Measurements from ENCODE around the gene TRAF7. TPM values are rescaled to one million over a fixed set of nuclear protein-coding genes. Genes with fewer than 3 reads are reported as not detected.

The TRAF7 gene
- total and polyA plus RNA-seq, 2 donors (not counting 1 experiment from before 2014, with no cell fraction given) = 46.1 to 50.9 TPM

DNA sequence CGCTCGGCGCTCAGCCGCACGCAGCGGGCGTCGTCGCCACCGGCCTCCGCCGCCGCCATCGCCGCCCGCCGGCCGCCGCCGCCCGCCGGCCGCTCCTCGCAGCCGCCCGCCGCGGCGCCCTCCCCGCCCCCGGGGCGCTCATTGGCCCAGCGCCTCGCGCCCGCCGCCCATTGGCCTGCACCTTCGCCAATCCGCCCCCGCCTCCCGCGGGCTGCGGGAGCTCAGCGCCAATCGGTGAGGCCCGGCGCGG, 59.1 kb downstream of the TRAF7 start, which contains the start of gene PGP:
Gene PGP (minus strand): TSS at position 122 of the 250 bp plus-strand sequence. CDS start 63 bp downstream, at position 59.
- H3K79me2 ChIP-seq (ENCODE audit: control insufficient read depth, insufficient read depth, low read length) = peaks cover 6% of the 10 kb centered on the region
- no peak for DNase-seq
- peak within 1 kb of the TSS; percentile 67 to 91 (median 79) for H3K4me3 ChIP-seq (ENCODE audit: control extremely low read depth in 1 of 5, extremely low read depth in 1 of 5, insufficient read depth in 1 of 5, low read depth in 2 of 5, low read length in 4 of 5)
- no peaks in the 10 kb centered on the region for H3K27me3 Mint-ChIP-seq
- H3K4me1 ChIP-seq (ENCODE audit: control insufficient read depth in 2 of 2, insufficient read depth in 2 of 2, low read length in 2 of 2) = peaks cover 10 to 18% of the 10 kb centered on the region in 2 donors
- TF ChIP-seq, protein P1, sequence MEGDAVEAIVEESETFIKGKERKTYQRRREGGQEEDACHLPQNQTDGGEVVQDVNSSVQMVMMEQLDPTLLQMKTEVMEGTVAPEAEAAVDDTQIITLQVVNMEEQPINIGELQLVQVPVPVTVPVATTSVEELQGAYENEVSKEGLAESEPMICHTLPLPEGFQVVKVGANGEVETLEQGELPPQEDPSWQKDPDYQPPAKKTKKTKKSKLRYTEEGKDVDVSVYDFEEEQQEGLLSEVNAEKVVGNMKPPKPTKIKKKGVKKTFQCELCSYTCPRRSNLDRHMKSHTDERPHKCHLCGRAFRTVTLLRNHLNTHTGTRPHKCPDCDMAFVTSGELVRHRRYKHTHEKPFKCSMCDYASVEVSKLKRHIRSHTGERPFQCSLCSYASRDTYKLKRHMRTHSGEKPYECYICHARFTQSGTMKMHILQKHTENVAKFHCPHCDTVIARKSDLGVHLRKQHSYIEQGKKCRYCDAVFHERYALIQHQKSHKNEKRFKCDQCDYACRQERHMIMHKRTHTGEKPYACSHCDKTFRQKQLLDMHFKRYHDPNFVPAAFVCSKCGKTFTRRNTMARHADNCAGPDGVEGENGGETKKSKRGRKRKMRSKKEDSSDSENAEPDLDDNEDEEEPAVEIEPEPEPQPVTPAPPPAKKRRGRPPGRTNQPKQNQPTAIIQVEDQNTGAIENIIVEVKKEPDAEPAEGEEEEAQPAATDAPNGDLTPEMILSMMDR (IDR thresholded peaks at IDR 0.05) = no peak
- TF ChIP-seq EZH2 (IDR thresholded peaks at IDR 0.05; ENCODE audit: borderline replicate concordance, insufficient read depth, low read depth, low read length, poor library complexity, severe bottlenecking) = no peak
- no peaks in the 10 kb centered on the region for H3K9me3 Mint-ChIP-seq (ENCODE audit: insufficient read depth)
- no peaks in the 10 kb centered on the region for H3K9me3 ChIP-seq (ENCODE audit: control extremely low read depth in 1 of 3, control insufficient read depth in 2 of 3, insufficient read depth in 1 of 3, low read length in 2 of 3)
- WGBS (ENCODE audit: insufficient coverage) = under 1% methylated on average over 48 of the region's 48 CpGs
- H3K4me2 ChIP-seq (replicated peaks; ENCODE audit: low read depth, low read length, poor library complexity, severe bottlenecking) = peak within 1 kb of the TSS; percentile 98
- intact Hi-C loops (cut with micrococcal nuclease) = loop anchor here (2.0 kb wide), 2 partner anchors 54 to 60 kb away; partner anchors contain the start of genes RNPS1 and TRAF7
- H3K36me3 ChIP-seq (replicated peaks in 1 of 2; ENCODE audit: control extremely low read depth in 1 of 2, control insufficient read depth in 1 of 2, extremely low read depth in 1 of 2, insufficient read depth in 2 of 2, low read length in 1 of 2) = peaks cover 0 to 8% of the 10 kb centered on the region in 2 experiments
- peak within 1 kb of the TSS; percentile 99 for H2AFZ ChIP-seq (ENCODE audit: insufficient read depth, low read depth, low read length, poor library complexity, severe bottlenecking)
- H4K20me1 ChIP-seq (ENCODE audit: control insufficient read depth, insufficient read depth, low read length, poor library complexity, severe bottlenecking) = peaks cover 11% of the 10 kb centered on the region
- no peaks in the 10 kb centered on the region for H3K27me3 ChIP-seq (replicated peaks in 1 of 4; ENCODE audit: control extremely low read depth in 1 of 4, control insufficient read depth in 3 of 4, insufficient read depth in 4 of 4, low read length in 3 of 4)
- H3K4me1 Mint-ChIP-seq = peaks cover 16% of the 10 kb centered on the region
- POLR2A ChIA-PET = interaction anchor here (0.7 to 1.7 kb wide), 3 partner anchors 8 to 60 kb away, joined by 4 to 7 read pairs (median 4); partner anchors contain the start of gene TRAF7
- H3K27ac ChIP-seq (ENCODE audit: low read length in 2 of 2) = peak within 1 kb of the TSS; percentile 51 to 83
- peak within 1 kb of the TSS; percentile 94 for H3K4me3 Mint-ChIP-seq
- CTCF ChIA-PET = interaction anchor here (0.7 to 1.6 kb wide), 4 partner anchors 8 to 59 kb away, joined by 3 to 4 read pairs (median 3); partner anchors contain the start of gene TRAF7
- H3K9ac ChIP-seq (ENCODE audit: low read length) = peak within 1 kb of the TSS; percentile 91
- peak; percentile 96 for ATAC-seq (ENCODE audit: low read depth)
- peak within 1 kb of the TSS; percentile 93 for H3K27ac Mint-ChIP-seq

DNA sequence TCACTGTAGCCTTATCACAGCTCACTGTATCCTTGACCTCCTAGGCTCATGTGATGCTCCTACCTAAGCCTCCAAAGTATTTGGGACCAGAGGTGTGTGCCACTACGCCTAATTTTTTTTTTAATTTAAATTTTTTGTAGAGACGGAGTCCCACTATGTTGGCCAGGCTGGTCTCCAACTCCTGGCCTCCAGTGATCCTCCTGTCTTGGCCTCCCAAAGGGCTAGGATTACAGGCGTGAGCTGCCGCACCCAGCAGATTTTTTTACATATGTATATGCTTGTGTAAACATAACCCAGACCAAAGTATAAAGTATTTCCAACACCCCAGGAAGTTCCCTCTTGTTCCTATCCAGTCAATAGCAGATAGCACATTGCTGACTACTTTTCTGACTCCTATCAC, 60.7 kb downstream of the TRAF7 start:
- H3K36me3 ChIP-seq (replicated peaks in 1 of 2; ENCODE audit: control extremely low read depth in 1 of 2, control insufficient read depth in 1 of 2, extremely low read depth in 1 of 2, insufficient read depth in 2 of 2, low read length in 1 of 2) = peaks cover 0 to 4% of the 10 kb centered on the region in 2 experiments
- H3K27ac ChIP-seq (ENCODE audit: low read length in 2 of 2) = no peak overlapping the region
- Mint-ChIP-seq H3K27ac (no peak overlapping the region), H3K9me3 (ENCODE audit: insufficient read depth) (no peaks in the 10 kb centered on the region), H3K4me1 (peaks cover 16% of the 10 kb centered on the region), H3K27me3 (no peaks in the 10 kb centered on the region), H3K4me3 (peak overlapping the region; percentile 46)
- H3K4me1 ChIP-seq (ENCODE audit: control insufficient read depth in 2 of 2, insufficient read depth in 2 of 2, low read length in 2 of 2) = peaks cover 10 to 18% of the 10 kb centered on the region in 2 donors
- CTCF ChIA-PET = interaction anchor here (1.6 kb wide), 1 partner anchor 10 kb away, joined by 3 read pairs; no protein-coding TSS in a partner anchor
- H3K4me3 ChIP-seq (ENCODE audit: control extremely low read depth in 1 of 5, extremely low read depth in 1 of 5, insufficient read depth in 1 of 5, low read depth in 2 of 5, low read length in 4 of 5) = no peak overlapping the region
- no peak for TF ChIP-seq EZH2 (IDR thresholded peaks at IDR 0.05; ENCODE audit: borderline replicate concordance, insufficient read depth, low read depth, low read length, poor library complexity, severe bottlenecking)
- TF ChIP-seq, protein P1 (IDR thresholded peaks at IDR 0.05) = no peak
- intact Hi-C loops (cut with micrococcal nuclease) = no loop called here
- no CpG with 5 or more reads among the region's 4 CpGs for WGBS (ENCODE audit: insufficient coverage)
- no peak overlapping the region for H3K4me2 ChIP-seq (replicated peaks; ENCODE audit: low read depth, low read length, poor library complexity, severe bottlenecking)
- DNase-seq (no peak), ATAC-seq (ENCODE audit: low read depth) (no peak)
- no peak overlapping the region for H2AFZ ChIP-seq (ENCODE audit: insufficient read depth, low read depth, low read length, poor library complexity, severe bottlenecking)
- H3K9ac ChIP-seq (ENCODE audit: low read length) = no peak overlapping the region
- POLR2A ChIA-PET = interaction anchor here (0.7 to 1.5 kb wide), 2 partner anchors 7 to 61 kb away, joined by 3 to 5 read pairs; partner anchors contain the start of gene TRAF7
- H3K9me3 ChIP-seq (ENCODE audit: control extremely low read depth in 1 of 3, control insufficient read depth in 2 of 3, insufficient read depth in 1 of 3, low read length in 2 of 3) = no peaks in the 10 kb centered on the region
- H4K20me1 ChIP-seq (ENCODE audit: control insufficient read depth, insufficient read depth, low read length, poor library complexity, severe bottlenecking) = peaks cover 11% of the 10 kb centered on the region
- H3K79me2 ChIP-seq (ENCODE audit: control insufficient read depth, insufficient read depth, low read length) = peaks cover 6% of the 10 kb centered on the region
- no peaks in the 10 kb centered on the region for H3K27me3 ChIP-seq (replicated peaks in 1 of 4; ENCODE audit: control extremely low read depth in 1 of 4, control insufficient read depth in 3 of 4, insufficient read depth in 4 of 4, low read length in 3 of 4)
